GM19328 (cell line): Measurements from ENCODE around the gene MGAT4B.

Experiments
- ATAC-seq: cut with Tn5 transposase; IDR thresholded peaks from one replicate; pipeline ENCODE4 v1.9.1; 2021; ENCODE audit warnings: mild to moderate bottlenecking, moderate library complexity; ENCODE audit not compliant: unreplicated experiment

Gene MGAT4B

GRCh38 chr5:179812997-179813607 lies 6.4 kb upstream of the MGAT4B start:
- no peak for ATAC-seq

GRCh38 chr5:179812135-179812825 lies 5.6 kb upstream of the MGAT4B start:
- ATAC-seq = no peak

DNA sequence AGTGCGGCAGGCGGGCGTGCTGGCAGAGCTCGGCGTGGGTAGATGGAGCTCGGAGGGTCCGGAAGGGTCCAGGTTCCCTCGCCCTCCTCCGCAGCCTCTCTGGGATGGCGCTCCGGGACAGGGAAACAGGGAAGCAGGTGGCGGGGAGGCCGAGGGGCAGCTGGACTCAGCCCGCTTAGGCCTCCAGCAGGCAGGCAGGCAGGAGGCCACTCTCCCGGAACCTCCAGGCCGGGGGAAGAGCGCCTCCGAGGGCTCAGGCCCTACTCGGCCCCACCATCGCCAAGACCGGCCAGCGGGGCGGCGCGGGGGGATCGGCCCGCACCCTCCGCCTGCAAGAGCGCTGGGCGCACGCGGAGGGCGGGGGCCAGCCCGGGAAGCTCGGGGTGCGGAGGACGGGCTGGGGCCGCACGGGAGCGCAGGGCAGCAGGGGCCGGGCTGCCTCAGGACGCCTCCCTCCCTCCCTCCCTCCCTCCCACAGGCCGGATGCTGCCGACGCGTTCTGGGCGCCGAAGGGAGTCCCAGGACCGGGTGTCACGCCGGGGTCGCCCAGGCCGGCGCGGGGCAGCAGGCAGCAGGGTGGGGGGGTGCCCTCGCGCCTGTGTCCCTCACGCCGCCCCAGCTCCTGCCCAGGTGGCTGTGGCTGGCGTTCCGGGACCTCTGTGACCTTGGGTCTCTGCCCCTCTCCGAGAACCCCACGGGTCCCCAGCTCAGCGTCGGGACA lies 977 bp downstream of the MGAT4B start:
- ATAC-seq = peak; percentile 8

GRCh38 chr5:179805070-179805528 lies 1.6 kb downstream of the MGAT4B start:
- no peak for ATAC-seq

DNA sequence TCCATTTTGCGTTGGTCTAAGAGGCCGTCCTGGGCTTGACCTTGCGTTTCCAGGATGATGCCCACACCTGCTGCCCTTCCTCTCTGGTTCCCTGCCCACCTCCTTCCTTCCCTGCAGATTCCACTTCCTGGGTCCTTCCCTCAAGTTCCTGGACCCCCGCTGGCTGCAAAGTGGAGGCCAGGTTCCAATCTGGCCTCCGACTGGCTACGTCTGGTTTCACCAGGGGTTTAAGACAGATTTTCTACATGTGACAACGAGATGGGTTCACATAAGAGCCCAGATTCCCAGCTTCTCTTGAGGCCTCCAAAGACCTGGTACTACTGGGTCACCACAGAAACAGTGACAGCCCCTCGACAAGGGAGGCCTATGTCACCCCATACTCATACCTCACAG lies 2.1 kb downstream of the MGAT4B start:
- ATAC-seq = no peak

GRCh38 chr5:179803651-179804554 lies 2.8 kb downstream of the MGAT4B start:
- ATAC-seq = no peak

DNA sequence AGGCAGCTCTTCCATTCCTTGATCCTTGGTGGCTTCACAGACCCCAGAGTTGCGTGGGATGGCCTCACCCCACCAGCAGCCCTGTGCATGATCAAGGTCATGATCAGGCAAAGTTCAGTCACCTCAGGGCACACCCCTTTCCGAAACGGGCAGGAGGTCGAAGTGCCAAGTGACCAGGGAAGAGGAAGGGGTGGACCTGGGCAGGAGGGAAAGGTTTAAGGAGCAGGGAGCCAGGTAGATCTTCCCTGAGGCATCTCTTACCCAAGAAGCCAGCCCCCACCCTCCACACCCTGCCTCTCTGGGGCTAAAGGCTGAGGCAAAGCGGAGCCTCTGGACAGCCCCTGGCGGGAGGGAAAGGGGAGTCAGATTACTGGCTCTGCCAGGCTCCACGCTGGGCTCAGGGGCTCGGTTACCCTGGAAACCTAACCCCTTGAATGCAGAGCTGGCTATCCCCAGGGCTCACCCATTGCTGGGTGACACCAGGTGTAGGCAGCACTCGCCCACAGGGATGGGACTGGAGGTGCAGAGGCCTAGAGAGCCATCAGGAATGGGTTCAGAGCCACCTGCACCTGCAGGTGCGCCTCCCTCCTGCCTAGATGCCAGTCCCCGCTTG lies 3.6 kb downstream of the MGAT4B start:
- no peak for ATAC-seq

- ATAC-seq = no peak
Measured at GRCh38 chr5:179802207-179802883, 4.3 kb downstream of the MGAT4B start.

DNA sequence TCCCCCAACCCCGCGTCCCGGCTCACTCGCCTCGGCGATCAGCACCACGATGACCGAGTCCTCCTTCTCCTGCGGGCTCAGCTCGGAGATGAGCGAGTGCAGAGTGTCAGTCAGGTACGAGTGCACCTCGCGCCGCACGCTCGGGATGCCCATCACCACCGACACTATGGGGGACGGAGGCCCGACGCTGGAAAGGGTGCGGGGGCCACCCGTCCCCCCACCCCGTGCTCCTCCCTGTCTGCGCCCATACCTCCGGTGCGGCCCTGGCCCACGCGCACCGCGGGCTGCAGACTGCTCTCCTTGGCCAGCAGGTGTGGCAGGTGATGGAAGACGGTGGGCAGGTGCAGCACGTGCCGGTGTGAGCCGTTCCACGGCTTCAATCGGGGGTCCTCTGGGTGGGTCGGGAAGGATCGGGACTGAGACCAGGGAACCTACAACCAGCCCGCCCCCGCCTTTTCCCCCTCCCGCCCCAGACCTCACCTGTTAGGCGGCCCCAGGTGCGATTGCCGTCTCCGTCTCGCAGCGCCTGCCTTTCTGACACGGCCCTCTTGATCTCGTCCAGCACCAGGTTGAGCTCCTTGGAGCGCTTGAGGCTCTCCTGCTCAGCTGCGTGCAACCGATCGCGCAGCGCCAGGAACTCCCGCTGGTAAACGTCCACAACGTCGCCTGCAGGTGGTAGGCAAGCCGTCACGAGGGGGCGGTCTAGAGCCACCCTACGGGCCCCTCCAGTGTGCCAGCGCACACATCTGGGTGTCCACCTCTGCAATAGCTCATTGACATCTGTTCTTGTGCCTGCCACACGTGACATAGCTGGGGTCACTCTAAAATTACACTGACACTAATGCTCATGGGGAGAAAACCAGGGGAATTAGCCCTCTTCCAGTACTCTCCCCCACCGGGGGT lies 5.1 kb downstream of the MGAT4B start:
- ATAC-seq = no peak

- ATAC-seq = no peak
Measured at GRCh38 chr5:179800696-179801201, 5.9 kb downstream of the MGAT4B start.

GRCh38 chr5:179800071-179800695 lies 6.5 kb downstream of the MGAT4B start:
- ATAC-seq = no peak

DNA sequence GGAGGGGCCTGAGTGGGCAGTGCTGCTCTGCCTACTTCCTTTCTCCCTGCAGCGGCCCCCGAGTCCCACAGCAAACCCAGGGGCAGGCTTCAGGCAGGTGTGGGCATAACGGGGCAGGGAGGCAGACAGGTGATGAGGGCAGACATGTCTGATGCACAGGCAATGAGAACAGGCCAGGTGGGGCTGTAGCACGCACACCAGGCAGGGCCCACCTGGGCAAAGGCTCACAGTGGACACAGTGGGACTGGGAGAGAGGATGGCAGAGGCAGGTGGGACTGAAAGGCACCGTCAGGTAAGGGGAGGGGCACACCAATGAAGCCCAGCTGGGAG lies 7.1 kb downstream of the MGAT4B start:
- no peak for ATAC-seq

GRCh38 chr5:179798771-179799643 lies 7.7 kb downstream of the MGAT4B start:
- ATAC-seq = no peak

DNA sequence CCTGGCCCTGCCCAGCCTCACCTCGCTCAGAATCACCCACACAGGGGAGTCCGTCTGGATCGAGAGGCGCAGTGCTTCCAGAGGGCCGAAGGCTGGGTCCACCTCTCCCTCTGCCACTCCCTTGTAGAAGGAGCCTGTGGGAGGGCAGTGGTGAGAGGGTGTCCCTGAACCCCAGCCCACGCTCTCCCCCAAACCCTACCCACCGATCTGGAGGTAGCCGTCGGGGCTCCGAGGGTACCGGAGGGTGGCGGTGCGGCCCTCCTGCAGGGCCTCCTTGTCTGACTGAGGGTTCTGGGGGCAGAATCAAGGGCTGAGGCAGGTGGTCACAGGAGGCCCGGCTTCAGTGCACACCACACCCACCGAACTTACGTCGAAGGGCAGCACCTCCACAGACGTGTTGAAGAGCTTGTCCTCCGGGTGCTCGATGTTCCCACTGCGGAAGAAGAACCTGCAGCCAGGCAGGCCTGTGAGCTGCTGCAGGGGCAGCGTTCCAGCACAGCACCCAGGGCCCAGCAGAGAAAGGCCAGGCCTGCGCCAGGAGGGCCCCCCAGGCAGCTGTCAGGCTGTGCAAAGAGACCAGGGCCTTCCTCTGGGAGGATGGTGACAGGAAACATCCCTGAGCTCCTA lies 8.4 kb downstream of the MGAT4B start:
- ATAC-seq = no peak

DNA sequence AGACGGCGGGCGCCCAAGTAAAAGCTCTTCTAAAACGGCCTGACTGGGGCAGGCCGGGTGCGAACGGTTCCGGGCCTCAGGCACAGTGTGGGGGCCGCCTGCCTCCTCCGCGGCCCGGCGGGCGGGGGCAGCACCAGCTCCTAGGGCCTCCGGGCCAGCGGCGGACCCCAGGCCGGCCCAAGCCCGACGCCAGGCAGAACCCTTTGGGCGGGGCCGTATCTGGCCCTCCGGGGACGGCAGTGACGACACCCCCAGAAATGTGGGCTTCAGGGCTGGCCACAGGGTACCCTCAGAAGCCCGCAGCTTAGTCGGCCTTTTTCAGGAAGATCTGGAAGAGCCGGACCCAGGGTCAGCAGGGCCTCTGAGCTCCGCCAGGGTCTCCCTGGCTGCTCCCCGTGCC lies 8.9 kb downstream of the MGAT4B start:
- ATAC-seq = no peak

DNA sequence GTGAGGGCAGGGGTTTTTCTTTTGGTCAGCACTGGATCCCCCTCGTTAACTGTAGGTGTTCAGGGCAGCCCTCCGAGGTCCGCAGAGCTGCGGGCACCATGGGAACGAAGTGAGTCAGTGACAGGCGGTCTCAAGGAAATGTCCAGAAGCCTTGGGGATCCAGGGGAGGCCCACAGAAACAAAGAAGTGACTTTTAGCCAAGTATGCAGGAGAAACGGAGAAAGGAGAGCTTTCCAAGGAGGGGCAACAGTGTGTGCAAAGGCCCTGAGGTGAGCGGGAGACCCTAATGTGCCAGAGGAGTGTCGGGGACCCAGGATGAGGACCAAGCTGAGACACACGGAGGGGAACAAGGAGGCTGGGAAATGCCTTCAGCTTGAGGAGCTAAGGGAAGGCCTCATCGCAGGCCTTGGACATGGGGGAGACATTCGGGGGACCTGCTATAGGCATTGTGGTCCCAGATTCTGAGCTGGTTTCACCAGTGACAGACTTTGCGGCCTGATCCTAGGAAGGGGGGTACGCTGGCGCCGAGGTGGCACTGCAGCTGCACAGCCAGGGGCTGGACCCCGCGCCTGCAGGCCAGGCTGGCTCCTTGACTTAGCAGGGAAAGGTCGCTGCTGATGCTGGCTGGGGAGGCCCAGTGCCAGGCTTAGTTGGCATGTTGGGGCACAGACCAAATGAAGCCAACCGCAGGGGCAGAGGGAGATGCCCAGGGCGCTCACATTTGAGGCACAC lies 9.6 kb downstream of the MGAT4B start:
- ATAC-seq = no peak
